ENCODE results near the gene IL15.
A peak's percentile ranks its signal among the peaks of the same experiment; 100 is the strongest.
"Not testable (repeated sequence)": the region's sequence is repeated elsewhere in the genome, so short reads cannot be mapped to it uniquely, and the experiment has no call there.

Gene IL15

GRCh38 chr4:141647966-141648365 is 11.6 kb downstream of the IL15 start:
- DNase-seq = peak; percentile 18 to 49

- DNase-seq = no peak
Observed at GRCh38 chr4:141652161-141652778, 15.9 kb downstream of the IL15 start.

DNA sequence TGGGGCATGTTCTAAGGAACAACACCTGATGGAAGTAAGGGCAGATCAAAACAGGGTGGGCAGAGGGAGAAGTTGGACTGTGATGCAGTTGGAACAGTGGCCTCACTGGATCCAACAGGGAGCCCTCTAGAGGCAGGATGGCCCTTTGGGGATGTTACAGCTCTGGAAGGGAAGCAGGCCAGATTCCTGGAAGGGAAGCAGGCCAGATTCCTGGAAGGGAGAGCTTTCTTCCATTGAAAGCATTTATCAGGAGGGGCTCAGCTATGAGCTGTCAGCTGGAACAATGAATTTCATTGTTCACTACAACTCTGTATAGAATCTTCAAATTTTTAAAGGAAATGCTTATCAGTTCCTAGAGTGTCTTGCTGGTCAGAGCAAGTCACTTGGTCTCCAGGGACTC is 17.7 kb downstream of the IL15 start:
- DNase-seq = peak in 1 of 2 donors; percentile 11

GRCh38 chr4:141656031-141656430 is 19.6 kb downstream of the IL15 start:
- no peak for DNase-seq

GRCh38 chr4:141657550-141658250 is 21.3 kb downstream of the IL15 start:
- DNase-seq = peak; percentile 42 to 59

DNA sequence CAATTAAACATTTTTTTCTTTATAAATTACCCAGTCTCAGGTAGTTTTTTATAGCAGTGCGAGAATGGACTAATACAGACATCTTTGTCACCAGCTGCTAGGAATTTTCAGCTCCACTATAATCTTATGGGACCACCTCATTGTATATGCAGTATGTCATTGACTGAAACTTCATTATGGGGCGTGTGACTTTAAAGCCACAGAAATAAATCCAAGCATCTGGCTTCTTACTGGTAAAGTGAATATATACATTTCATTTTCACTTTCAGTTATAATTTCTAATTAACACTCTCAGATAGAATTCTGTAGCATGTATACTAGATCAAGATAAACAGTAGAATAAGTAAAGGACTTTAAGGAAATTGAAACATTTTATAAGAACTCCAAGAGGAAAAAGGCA is 21.9 kb downstream of the IL15 start:
- no peak for DNase-seq

DNA sequence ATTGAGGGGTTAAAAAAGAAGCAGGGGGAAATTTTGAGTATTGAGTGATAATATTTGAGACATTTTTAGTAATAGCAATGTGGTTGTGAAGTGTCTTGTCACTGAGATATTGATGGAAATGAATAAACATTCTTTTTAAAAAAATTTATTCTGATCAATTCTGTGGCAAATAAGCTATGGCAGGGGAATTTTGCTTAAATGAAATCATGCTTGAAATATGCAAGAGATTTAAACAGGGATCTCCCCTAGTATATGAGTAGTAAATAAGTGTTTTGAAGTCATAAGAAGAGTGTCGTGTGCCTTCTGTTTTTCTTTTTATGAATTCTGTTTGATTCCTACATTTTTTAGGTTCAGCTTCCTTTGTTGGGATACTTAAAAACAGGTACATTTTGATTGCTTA is 23.2 kb downstream of the IL15 start:
- no peak for DNase-seq

- DNase-seq = no peak
Observed at GRCh38 chr4:141660880-141661279, 24.5 kb downstream of the IL15 start.

GRCh38 chr4:141668200-141668910 is 32.0 kb downstream of the IL15 start:
- peak; percentile 31 to 43 for DNase-seq

GRCh38 chr4:141669501-141669900 is 33.1 kb downstream of the IL15 start:
- no peak for DNase-seq

- DNase-seq = no peak
Observed at GRCh38 chr4:141675384-141675783, 39.0 kb downstream of the IL15 start.

DNA sequence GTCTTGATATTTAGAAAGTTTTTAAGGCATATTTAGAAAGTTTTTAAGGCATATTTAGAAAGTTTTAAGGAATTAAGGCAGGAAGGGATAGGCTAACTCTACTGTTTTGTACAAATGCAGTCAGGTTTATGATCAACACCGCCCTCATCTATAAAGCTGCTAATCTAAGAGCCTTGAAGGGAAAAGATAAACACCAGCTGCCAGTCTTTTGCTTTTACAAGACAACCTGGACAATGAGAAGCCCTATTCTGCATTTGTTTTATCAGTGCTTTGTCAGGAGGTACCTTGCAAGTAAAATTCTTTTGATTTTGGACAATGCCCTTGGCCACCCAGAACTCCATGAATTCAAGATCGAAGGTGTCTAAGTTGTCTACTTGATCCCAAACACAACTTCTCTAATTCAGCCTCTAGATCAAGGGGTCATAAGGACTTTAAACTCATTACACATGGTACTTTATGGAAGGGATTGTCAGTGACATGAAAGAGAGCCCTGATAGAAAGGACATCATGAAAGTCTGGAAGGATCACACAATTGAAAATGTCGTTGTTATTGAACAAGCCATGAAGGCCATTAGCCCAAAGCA is 39.8 kb downstream of the IL15 start:
- no peak for DNase-seq

- DNase-seq = no peak
Observed at GRCh38 chr4:141680060-141680459, 43.7 kb downstream of the IL15 start.

GRCh38 chr4:141684785-141685184 is 48.4 kb downstream of the IL15 start:
- DNase-seq = no peak

DNA sequence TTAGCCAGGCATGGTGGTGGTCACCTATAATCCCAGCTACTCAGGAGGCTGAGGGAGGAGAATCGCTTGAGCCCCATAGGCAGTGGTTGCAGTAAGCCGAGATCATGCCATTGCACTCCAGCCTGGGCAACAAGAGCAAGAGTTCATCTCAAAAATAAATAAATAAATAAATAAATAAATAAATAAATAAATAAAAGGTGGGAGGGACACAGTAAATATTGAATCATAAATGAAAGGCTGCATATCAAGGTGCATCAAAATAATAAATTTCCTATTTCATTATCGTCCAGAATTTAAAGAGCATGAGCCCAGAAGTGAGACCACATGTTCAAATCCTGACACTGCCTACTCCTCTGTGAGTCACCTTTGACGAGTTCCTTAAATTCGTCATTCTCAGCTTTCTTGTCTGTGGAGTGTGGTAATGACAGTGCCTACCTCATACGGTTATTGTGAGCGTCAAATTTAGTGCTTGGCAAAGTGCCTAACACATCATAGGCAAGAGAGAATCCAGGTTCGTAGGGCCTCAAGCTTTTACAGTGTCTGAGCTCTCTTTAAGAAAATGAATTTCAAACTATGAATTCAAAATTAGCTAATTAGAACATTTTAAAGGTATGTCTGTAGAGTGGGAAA is 49.9 kb downstream of the IL15 start:
- DNase-seq = peak; percentile 52 to 53

DNA sequence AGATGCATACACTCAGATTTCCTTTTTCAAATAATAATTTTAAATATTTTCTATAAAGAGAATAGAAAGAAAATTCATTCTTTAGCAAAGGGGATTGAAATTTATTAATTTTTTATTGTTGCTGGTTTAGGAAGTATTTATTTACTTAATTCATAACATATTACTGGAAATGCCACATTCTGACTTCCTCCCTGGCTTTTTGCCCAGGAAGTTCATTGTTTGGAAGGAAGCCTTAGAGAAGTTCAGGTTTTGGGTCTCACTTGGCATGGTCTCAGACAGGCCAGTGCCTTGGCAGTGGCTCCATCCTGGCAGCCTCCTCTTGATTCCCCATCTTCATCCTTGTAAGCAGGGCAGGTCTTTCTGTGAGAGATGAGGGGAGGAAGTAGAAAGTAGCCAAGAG is 50.5 kb downstream of the IL15 start:
- DNase-seq = no peak

DNA sequence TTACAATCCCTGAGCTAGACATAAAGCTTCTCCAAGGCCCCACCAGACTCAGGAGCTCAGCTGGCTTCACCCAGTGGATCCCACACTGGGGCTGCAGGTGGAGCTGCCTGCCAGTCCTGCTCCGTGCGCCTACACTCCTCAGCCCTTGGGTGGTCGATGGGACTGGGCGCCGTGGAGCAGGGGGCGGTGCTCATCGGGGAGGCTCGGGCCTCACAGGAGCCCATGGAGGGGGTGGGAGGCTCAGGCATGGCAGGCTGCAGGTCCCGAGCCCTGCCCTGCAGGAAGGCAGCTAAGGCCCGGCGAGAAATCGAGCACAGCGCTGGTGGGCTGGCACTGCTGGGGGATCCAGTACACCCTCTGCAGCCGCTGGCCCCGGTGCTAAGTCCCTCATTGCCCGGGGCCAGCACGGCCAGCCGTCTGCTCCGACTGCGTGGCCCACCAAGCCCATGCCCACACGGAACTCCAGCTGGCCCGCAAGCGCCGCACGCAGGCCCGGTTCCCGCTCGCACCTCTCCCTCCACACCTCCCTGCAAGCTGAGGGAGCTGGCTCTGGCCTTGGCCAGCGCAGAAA is 53.4 kb downstream of the IL15 start:
- DNase-seq = not testable (repeated sequence)

DNA sequence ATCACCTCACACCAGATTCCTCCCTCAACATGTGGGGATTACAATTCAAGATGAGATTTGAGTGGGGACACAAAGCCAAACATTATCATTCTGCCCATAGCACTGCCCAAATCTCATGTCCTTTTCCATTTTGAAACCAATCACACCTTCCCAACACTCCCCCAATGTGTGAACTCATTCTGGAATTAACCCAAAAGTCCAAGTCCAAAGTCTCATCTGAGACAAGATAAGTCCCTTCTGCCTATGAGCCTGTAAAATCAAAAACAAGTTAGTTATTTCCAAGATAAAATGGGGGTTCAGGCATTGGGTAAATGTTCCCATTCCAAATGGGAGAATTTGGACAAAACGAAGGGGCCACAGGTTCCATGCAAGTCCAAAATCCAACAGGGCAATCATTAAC is 54.9 kb downstream of the IL15 start:
- DNase-seq = not testable (repeated sequence)

- no peak for DNase-seq
Observed at GRCh38 chr4:141692081-141692480, 55.7 kb downstream of the IL15 start.

- DNase-seq = no peak
Observed at GRCh38 chr4:141697116-141697515, 60.7 kb downstream of the IL15 start.

DNA sequence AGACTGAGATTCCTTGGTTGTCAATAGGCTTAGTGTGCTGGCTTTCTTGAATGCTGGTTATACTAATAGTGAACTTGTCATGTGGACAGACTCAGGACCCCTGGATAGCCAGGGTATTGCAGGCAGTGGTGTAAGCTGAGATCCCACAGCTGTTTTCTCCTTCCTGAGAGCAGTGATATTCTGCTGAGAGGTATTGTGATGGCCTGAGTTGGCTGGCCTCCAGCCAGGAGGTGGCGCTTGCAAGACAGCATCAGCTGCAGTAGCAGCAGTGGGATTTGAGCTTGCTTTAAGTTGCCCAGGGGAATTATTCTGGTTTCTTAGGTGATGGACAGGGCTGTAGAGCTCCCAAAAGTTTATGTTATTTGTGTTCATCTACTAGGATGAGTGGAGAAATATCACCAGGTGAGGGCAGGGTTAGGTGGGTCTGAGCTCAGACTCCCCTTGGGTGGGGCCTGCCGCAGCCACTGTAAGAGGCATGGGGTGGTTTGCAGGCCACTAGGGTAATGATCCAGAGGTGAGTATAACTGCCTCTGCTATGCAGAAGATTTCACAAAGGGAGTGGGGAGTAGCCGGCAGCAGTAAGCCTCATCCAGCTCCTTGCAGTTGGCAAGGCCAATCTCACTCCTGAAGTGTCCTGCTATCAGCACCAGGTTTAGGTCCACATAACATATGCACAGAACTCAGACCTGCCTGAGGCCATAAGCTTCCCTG is 66.2 kb downstream of the IL15 start:
- DNase-seq = no peak

GRCh38 chr4:141703497-141703896 is 67.1 kb downstream of the IL15 start:
- DNase-seq = no peak

Measured in inflammatory macrophage (primary cell).